HL-60 (cell line): ENCODE data around the gene TEDC1.

ENCODE experiments used
- DNase-seq, 2 experiments: peaks; one replicate each; pipeline ENCODE4 v3.0.0-alpha.2; 2010 to 2020; ENCODE audit warnings: low read depth in 1 of 2, low spot score in 1 of 2
- H3K27ac ChIP-seq: fragments of 250-450 bp; sonication (Bioruptor Pico); replicated peaks from 2 replicates; pipeline ENCODE4 v1.5.1; 2020; ENCODE audit warnings: mild to moderate bottlenecking, moderate library complexity
- H3K27me3 ChIP-seq: fragments of 250-450 bp; sonication (Bioruptor Pico); 2 replicates; pipeline ENCODE4 v1.5.1; 2021; ENCODE audit warnings: mild to moderate bottlenecking, moderate library complexity; ENCODE audit not compliant: insufficient read depth, poor library complexity, severe bottlenecking
- H3K4me3 ChIP-seq: replicated peaks from 2 replicates; pipeline ENCODE4 v1.5.1; 2011; ENCODE audit warnings: mild to moderate bottlenecking, control low read depth, low read length; ENCODE audit not compliant: insufficient read depth
- GABPA ChIP-seq: IDR thresholded peaks from 2 replicates; pipeline ENCODE4 v1.6.1; 2012; ENCODE audit warnings: low read depth
- POLR2AphosphoS5 ChIP-seq: IDR thresholded peaks from 2 replicates; pipeline ENCODE4 v1.6.1; 2012; ENCODE audit warnings: low read depth
- SPI1 ChIP-seq: IDR thresholded peaks from 2 replicates; pipeline ENCODE4 v1.6.1; 2012; ENCODE audit warnings: low read depth, mild to moderate bottlenecking, borderline replicate concordance
- TF ChIP-seq, protein P1 (sequence below): IDR thresholded peaks from one replicate; pipeline ENCODE4 v1.5.1; 2011; ENCODE audit warnings: low read length, control low read depth, inconsistent platforms; ENCODE audit not compliant: insufficient read depth
- TF ChIP-seq, protein P2 (sequence below): IDR thresholded peaks from 2 replicates; pipeline ENCODE4 v1.6.1; 2012; ENCODE audit warnings: low read depth; ENCODE audit not compliant: insufficient replicate concordance

Gene TEDC1

DNA sequence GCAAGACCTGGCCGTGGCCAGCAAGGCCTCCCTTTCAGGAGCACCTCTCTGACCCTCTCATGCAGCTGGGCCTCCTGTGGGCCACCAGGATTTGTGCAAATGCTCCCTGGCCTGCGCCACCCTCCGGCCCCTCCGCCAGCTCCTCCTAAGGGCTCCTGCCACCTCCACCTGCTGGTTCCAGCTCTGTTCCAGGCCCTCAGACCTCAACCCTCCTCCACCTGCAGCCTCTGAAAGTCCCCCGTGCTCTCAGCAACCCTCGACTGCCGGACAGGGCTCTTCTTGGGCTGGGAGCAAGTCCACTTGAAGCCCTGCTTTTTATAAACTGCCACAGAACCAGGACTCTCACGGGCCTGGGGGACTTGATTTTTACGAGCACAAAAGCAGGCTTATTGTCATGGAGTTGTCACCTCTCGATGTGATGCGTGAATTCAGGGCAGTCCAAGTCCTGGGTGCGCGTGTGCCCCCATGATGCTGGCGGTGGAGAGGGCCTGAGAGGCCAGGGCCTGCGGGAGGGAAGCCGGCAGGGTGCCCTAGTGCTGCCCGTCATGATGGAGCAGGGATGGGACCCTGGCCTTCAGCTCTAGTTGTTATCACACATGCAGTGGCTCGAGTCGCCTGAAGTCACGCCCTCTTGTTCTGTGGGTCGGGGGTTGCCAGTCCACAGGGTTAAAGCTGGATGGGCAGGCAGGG lies 9.1 kb downstream of the TEDC1 start:
- Histone ChIP-seq H3K4me3 (no peak overlapping the region), H3K27ac (no peak overlapping the region), H3K27me3 (no peaks in the 10 kb centered on the region)
- DNase-seq = no peak
- no peak for TF ChIP-seq SPI1
- TF ChIP-seq POLR2AphosphoS5 = no peak
- TF ChIP-seq, protein P1, sequence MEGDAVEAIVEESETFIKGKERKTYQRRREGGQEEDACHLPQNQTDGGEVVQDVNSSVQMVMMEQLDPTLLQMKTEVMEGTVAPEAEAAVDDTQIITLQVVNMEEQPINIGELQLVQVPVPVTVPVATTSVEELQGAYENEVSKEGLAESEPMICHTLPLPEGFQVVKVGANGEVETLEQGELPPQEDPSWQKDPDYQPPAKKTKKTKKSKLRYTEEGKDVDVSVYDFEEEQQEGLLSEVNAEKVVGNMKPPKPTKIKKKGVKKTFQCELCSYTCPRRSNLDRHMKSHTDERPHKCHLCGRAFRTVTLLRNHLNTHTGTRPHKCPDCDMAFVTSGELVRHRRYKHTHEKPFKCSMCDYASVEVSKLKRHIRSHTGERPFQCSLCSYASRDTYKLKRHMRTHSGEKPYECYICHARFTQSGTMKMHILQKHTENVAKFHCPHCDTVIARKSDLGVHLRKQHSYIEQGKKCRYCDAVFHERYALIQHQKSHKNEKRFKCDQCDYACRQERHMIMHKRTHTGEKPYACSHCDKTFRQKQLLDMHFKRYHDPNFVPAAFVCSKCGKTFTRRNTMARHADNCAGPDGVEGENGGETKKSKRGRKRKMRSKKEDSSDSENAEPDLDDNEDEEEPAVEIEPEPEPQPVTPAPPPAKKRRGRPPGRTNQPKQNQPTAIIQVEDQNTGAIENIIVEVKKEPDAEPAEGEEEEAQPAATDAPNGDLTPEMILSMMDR = no peak
- no peak for TF ChIP-seq GABPA
- TF ChIP-seq, protein P2, sequence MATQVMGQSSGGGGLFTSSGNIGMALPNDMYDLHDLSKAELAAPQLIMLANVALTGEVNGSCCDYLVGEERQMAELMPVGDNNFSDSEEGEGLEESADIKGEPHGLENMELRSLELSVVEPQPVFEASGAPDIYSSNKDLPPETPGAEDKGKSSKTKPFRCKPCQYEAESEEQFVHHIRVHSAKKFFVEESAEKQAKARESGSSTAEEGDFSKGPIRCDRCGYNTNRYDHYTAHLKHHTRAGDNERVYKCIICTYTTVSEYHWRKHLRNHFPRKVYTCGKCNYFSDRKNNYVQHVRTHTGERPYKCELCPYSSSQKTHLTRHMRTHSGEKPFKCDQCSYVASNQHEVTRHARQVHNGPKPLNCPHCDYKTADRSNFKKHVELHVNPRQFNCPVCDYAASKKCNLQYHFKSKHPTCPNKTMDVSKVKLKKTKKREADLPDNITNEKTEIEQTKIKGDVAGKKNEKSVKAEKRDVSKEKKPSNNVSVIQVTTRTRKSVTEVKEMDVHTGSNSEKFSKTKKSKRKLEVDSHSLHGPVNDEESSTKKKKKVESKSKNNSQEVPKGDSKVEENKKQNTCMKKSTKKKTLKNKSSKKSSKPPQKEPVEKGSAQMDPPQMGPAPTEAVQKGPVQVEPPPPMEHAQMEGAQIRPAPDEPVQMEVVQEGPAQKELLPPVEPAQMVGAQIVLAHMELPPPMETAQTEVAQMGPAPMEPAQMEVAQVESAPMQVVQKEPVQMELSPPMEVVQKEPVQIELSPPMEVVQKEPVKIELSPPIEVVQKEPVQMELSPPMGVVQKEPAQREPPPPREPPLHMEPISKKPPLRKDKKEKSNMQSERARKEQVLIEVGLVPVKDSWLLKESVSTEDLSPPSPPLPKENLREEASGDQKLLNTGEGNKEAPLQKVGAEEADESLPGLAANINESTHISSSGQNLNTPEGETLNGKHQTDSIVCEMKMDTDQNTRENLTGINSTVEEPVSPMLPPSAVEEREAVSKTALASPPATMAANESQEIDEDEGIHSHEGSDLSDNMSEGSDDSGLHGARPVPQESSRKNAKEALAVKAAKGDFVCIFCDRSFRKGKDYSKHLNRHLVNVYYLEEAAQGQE = no peak

GRCh38 chr14:105500726-105501101 lies 9.7 kb downstream of the TEDC1 start:
- Histone ChIP-seq H3K27me3 (no peaks in the 10 kb centered on the region), H3K27ac (no peak overlapping the region), H3K4me3 (no peak overlapping the region)
- DNase-seq = no peak
- TF ChIP-seq POLR2AphosphoS5 = no peak
- no peak for TF ChIP-seq GABPA
- TF ChIP-seq, protein P1 = no peak
- TF ChIP-seq, protein P2 = no peak
- no peak for TF ChIP-seq SPI1

- Histone ChIP-seq H3K4me3 (no peak overlapping the region), H3K27me3 (no peaks in the 10 kb centered on the region), H3K27ac (no peak overlapping the region)
- DNase-seq = no peak
- TF ChIP-seq, protein P2 = no peak
- no peak for TF ChIP-seq POLR2AphosphoS5
- TF ChIP-seq SPI1 = no peak
- TF ChIP-seq, protein P1 = no peak
- no peak for TF ChIP-seq GABPA
Measured at GRCh38 chr14:105501504-105502291, 10.7 kb downstream of the TEDC1 start.
